ENCODE data around the gene HOXA9.

- TF ChIP-seq CTCF (IDR thresholded peaks at IDR 0.05) (no peak), POLR2A (IDR thresholded peaks at IDR 0.05) (no peak)
These were observed 5.9 kb upstream of the HOXA9 start for GRCh38 chr7:27171325-27171636.

Data from sigmoid colon (tissue), 3 donors.